H9 (cell line): Measurements from ENCODE around the gene INSRR. TPM values are rescaled to one million over a fixed set of nuclear protein-coding genes. Genes with fewer than 3 reads are reported as not detected.

Experiments used
- DNase-seq: peaks from one replicate; pipeline ENCODE4 v3.0.0-alpha.2; 2017
- H2AFZ ChIP-seq: one replicate; pipeline ENCODE4 v1.6.1; 2013; ENCODE audit warnings: mild to moderate bottlenecking, low read length, control low read depth, moderate library complexity
- H2AK5ac ChIP-seq: 2 replicates; pipeline ENCODE4 v1.6.1; 2013; ENCODE audit warnings: low read length, control low read depth, mixed read lengths; ENCODE audit not compliant: insufficient read length
- H2BK120ac ChIP-seq: one replicate; pipeline ENCODE4 v1.6.1; 2013; ENCODE audit warnings: low read depth, mild to moderate bottlenecking, low read length, control low read depth, inconsistent platforms; ENCODE audit not compliant: poor library complexity, severe bottlenecking
- H2BK12ac ChIP-seq: 2 replicates; pipeline ENCODE4 v1.6.1; 2013; ENCODE audit warnings: low read length, control low read depth, mixed read lengths, low read depth; ENCODE audit not compliant: insufficient read length
- H2BK15ac ChIP-seq: 2 replicates; pipeline ENCODE4 v1.6.1; 2013; ENCODE audit warnings: low read depth, low read length, control low read depth
- H2BK20ac ChIP-seq: one replicate; pipeline ENCODE4 v1.6.1; 2013; ENCODE audit warnings: low read depth, mild to moderate bottlenecking, low read length, control low read depth, inconsistent platforms; ENCODE audit not compliant: poor library complexity, severe bottlenecking
- H2BK5ac ChIP-seq: 2 replicates; pipeline ENCODE4 v1.6.1; 2013; ENCODE audit warnings: low read length, control low read depth, mixed read lengths; ENCODE audit not compliant: insufficient read length
- H3K14ac ChIP-seq: 2 replicates; pipeline ENCODE4 v1.6.1; 2013; ENCODE audit warnings: low read length, control low read depth; ENCODE audit not compliant: insufficient read depth
- H3K18ac ChIP-seq: 2 replicates; pipeline ENCODE4 v1.6.1; 2013; ENCODE audit warnings: low read depth, mild to moderate bottlenecking, mixed read lengths, low read length, control low read depth; ENCODE audit not compliant: insufficient read length
- H3K23ac ChIP-seq: 2 replicates; pipeline ENCODE4 v1.6.1; 2013; ENCODE audit warnings: low read length, control low read depth, mixed read lengths, low read depth; ENCODE audit not compliant: insufficient read length
- H3K23me2 ChIP-seq: 2 replicates; pipeline ENCODE4 v1.6.1; 2013; ENCODE audit warnings: low read depth, mild to moderate bottlenecking, mixed read lengths, low read length, control low read depth; ENCODE audit not compliant: insufficient read length, poor library complexity, severe bottlenecking
- H3K27ac ChIP-seq: 2 replicates; pipeline ENCODE4 v1.5.1; 2013; ENCODE audit warnings: low read length, control low read depth, mixed read lengths, low read depth; ENCODE audit not compliant: insufficient read length
- H3K27me3 ChIP-seq: 2 replicates; pipeline ENCODE4 v1.6.1; 2013; ENCODE audit warnings: low read length, control low read depth, inconsistent platforms; ENCODE audit not compliant: insufficient read depth
- H3K4ac ChIP-seq: 2 replicates; pipeline ENCODE4 v1.6.1; 2013; ENCODE audit warnings: low read depth, mild to moderate bottlenecking, control low read depth, inconsistent platforms, low read length, moderate library complexity
- H3K4me1 ChIP-seq: 2 replicates; pipeline ENCODE4 v1.6.1; 2013; ENCODE audit warnings: low read length, control low read depth, inconsistent platforms; ENCODE audit not compliant: insufficient read depth
- H3K4me2 ChIP-seq: 2 replicates; pipeline ENCODE4 v1.6.1; 2013; ENCODE audit warnings: low read length, control low read depth, mixed read lengths; ENCODE audit not compliant: insufficient read length, insufficient read depth
- H3K56ac ChIP-seq: 2 replicates; pipeline ENCODE4 v1.6.1; 2013; ENCODE audit warnings: low read depth, mild to moderate bottlenecking, mixed read lengths, low read length, control low read depth; ENCODE audit not compliant: insufficient read length
- H3K79me1 ChIP-seq: 2 replicates; pipeline ENCODE4 v1.6.1; 2013; ENCODE audit warnings: low read depth, mild to moderate bottlenecking, moderate library complexity, low read length, control low read depth, inconsistent platforms; ENCODE audit not compliant: insufficient read depth, poor library complexity, severe bottlenecking
- H3K79me2 ChIP-seq: 2 replicates; pipeline ENCODE4 v1.6.1; 2013; ENCODE audit warnings: low read length, control low read depth, inconsistent platforms; ENCODE audit not compliant: insufficient read depth
- H3K9ac ChIP-seq: 2 replicates; pipeline ENCODE4 v1.6.1; 2013; ENCODE audit warnings: low read length, control low read depth, mixed read lengths; ENCODE audit not compliant: insufficient read length; ENCODE audit errors: extremely low read depth
- H3K9me3 ChIP-seq: one replicate; pipeline ENCODE4 v1.6.1; 2013; ENCODE audit warnings: low read depth, low read length, inconsistent platforms; ENCODE audit not compliant: control insufficient read depth
- H3T11ph ChIP-seq: one replicate; pipeline ENCODE4 v1.6.1; 2013; ENCODE audit warnings: mild to moderate bottlenecking, low read length, control low read depth, inconsistent platforms
- H4K20me1 ChIP-seq: one replicate; pipeline ENCODE4 v1.6.1; 2013; ENCODE audit not compliant: control insufficient read depth, insufficient read length, insufficient read depth
- H4K5ac ChIP-seq: 2 replicates; pipeline ENCODE4 v1.6.1; 2013; ENCODE audit warnings: low read depth, mild to moderate bottlenecking, mixed read lengths, low read length, control low read depth; ENCODE audit not compliant: insufficient read length
- H4K8ac ChIP-seq: replicated peaks from 2 replicates; pipeline ENCODE4 v1.6.1; 2013; ENCODE audit warnings: low read length, control low read depth, mixed read lengths, low read depth; ENCODE audit not compliant: insufficient read length
- H4K91ac ChIP-seq: 2 replicates; pipeline ENCODE4 v1.6.1; 2013; ENCODE audit warnings: low read depth, mild to moderate bottlenecking, moderate library complexity, mixed read lengths, low read length, control low read depth; ENCODE audit not compliant: insufficient read length
- H3K27ac Mint-ChIP-seq, 3 experiments: 2 replicates in 2 of 3; 3 replicates in 1 of 3; pipeline ENCODE4 v1.8.0; 2020 to 2021; ENCODE audit warnings: mixed read lengths in 3 of 3, mild to moderate bottlenecking in 1 of 3, moderate library complexity in 1 of 3
- H3K27me3 Mint-ChIP-seq: 2 replicates; pipeline ENCODE4 v1.8.0; 2021; ENCODE audit warnings: low read depth, mild to moderate bottlenecking, moderate library complexity, mixed read lengths
- H3K36me3 Mint-ChIP-seq, 3 experiments: 2 replicates in 2 of 3; 3 replicates in 1 of 3; pipeline ENCODE4 v1.8.0; 2020 to 2021; ENCODE audit warnings: low read depth in 3 of 3, mixed read lengths in 3 of 3; ENCODE audit not compliant: insufficient read depth in 1 of 3
- H3K4me1 Mint-ChIP-seq, 2 experiments: 2 replicates each; pipeline ENCODE4 v1.8.0; 2020; ENCODE audit warnings: mixed read lengths in 2 of 2
- H3K4me3 Mint-ChIP-seq, 2 experiments: 2 replicates in 1 of 2; 3 replicates in 1 of 2; pipeline ENCODE4 v1.8.0; 2020 to 2021; ENCODE audit warnings: mild to moderate bottlenecking in 2 of 2, mixed read lengths in 2 of 2, moderate library complexity in 1 of 2
- H3K9me3 Mint-ChIP-seq, 2 experiments: 2 replicates in 1 of 2; 3 replicates in 1 of 2; pipeline ENCODE4 v1.8.0; 2020; ENCODE audit warnings: mild to moderate bottlenecking in 2 of 2, mixed read lengths in 2 of 2, moderate library complexity in 1 of 2
- WGBS: extraction: QIAGEN DNeasy Blood & Tissue Kit; methylation state at CpG from one replicate; pipeline ENCODE4 v1.1.7; 2013; ENCODE audit warnings: missing lambda C conversion rate, low lambda C conversion rate, mixed read lengths; ENCODE audit not compliant: insufficient read length; ENCODE audit errors: extremely low coverage; 5-methylcytosine and 5-hydroxymethylcytosine counted together
- total RNA-seq: library from RNA; stranded (reverse); gene quantifications from 2 replicates; pipeline ENCODE4 v1.2.1, GENCODE V29; 2021
- TF ChIP-seq, protein P1 (sequence below): fragments of 200-600 bp; sonication (generic); conservative IDR thresholded peaks from 3 replicates; pipeline ENCODE4 v1.8.0; 2021; ENCODE audit warnings: antibody characterized with exemption, mild to moderate bottlenecking

Gene INSRR
- total RNA-seq, 1 experiment from 2014 or later, result not detected

- Histone ChIP-seq H2BK5ac (no peak overlapping the region), H3K27ac (no peak overlapping the region), H2BK15ac (no peak overlapping the region), H3K23me2 (no peaks in the 10 kb centered on the region), H3K18ac (no peak overlapping the region), H3K4me2 (no peak overlapping the region), H2BK20ac (no peak overlapping the region), H3K4me1 (no peaks in the 10 kb centered on the region), H3K9ac (no peak overlapping the region), H2AFZ (no peak overlapping the region), H2BK120ac (no peak overlapping the region), H3K27me3 (no peaks in the 10 kb centered on the region), H3K56ac (no peak overlapping the region), H3T11ph (no peak overlapping the region), H3K79me2 (no peaks in the 10 kb centered on the region), H3K79me1 (no peaks in the 10 kb centered on the region), H2BK12ac (no peak overlapping the region), H4K5ac (no peak overlapping the region), H4K91ac (no peak overlapping the region), H4K20me1 (no peaks in the 10 kb centered on the region), H3K14ac (no peak overlapping the region), H2AK5ac (no peak overlapping the region), H3K4ac (no peak overlapping the region), H3K9me3 (no peaks in the 10 kb centered on the region), H3K23ac (no peak overlapping the region), H4K8ac (no peak overlapping the region)
- H3K36me3 Mint-ChIP-seq, result peaks cover 38 to 89% (median 70%) of the 10 kb centered on the region in 3 experiments; a peak in 6 of 7 replicates
- WGBS, result no CpG with 5 or more reads among the region's 8 CpGs
- H3K27me3 Mint-ChIP-seq, result no peaks in the 10 kb centered on the region
- TF ChIP-seq, protein P1, sequence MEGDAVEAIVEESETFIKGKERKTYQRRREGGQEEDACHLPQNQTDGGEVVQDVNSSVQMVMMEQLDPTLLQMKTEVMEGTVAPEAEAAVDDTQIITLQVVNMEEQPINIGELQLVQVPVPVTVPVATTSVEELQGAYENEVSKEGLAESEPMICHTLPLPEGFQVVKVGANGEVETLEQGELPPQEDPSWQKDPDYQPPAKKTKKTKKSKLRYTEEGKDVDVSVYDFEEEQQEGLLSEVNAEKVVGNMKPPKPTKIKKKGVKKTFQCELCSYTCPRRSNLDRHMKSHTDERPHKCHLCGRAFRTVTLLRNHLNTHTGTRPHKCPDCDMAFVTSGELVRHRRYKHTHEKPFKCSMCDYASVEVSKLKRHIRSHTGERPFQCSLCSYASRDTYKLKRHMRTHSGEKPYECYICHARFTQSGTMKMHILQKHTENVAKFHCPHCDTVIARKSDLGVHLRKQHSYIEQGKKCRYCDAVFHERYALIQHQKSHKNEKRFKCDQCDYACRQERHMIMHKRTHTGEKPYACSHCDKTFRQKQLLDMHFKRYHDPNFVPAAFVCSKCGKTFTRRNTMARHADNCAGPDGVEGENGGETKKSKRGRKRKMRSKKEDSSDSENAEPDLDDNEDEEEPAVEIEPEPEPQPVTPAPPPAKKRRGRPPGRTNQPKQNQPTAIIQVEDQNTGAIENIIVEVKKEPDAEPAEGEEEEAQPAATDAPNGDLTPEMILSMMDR, result no peak
- no peaks in the 10 kb centered on the region for H3K9me3 Mint-ChIP-seq
- no peak overlapping the region for H3K4me3 Mint-ChIP-seq
- no peak overlapping the region for H3K27ac Mint-ChIP-seq
- no peaks in the 10 kb centered on the region for H3K4me1 Mint-ChIP-seq
- DNase-seq, result no peak
Observed at GRCh38 chr1:156796340-156797097, 62.4 kb downstream of the INSRR start.
